ENCODE measurements around the gene MAN2B2. TPM values are rescaled to one million over a fixed set of nuclear protein-coding genes. Genes with fewer than 3 reads are reported as not detected.

MAN2B2 gene
- total and polyA plus RNA-seq, 9 of the 15 experiments (the other 6 are each of a cell fraction or from before 2014, with no cell fraction given) = 0.21 to 8.8 (median 3.7) TPM

DNA sequence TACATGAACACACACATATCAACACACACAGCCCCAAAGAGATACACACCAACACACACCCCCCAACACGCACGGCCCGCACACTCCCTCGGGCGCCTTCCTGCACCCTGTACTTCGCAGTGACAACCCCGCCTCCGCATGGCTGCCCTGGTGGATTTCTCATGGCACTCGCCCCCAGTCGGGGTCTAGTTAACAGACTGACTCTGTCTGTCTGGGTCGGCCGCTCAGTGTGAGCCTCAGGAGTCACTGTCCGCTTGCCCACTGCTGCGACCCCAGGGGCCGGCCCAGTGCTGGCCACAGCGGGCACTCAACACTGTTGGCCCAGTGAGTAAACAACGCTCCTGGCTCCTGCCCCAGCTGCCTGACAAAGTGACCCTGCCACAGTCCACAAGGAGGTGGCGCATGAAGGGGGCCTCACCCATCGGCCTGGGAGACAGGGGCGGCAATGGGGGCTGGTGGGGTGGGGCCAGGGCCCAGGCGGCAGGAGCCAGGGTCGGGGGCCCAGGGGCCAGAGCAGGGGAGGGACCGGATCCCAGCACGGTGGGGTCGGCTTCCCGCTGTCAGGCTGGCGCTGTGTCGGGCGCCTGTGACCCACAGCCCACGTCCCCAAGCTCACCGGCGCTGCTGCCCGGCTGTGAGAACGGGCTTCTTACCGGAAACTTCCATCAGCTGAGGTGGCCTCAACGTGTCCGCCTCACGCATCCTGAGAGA, 40.2 kb upstream of the MAN2B2 start:
- in situ Hi-C loops (cut with MboI) (no loop called here), intact Hi-C loops (cut with micrococcal nuclease) (no loop called here)
- no TSS peak for BruUV-seq (replicated peaks)
- no peak for FAIRE-seq
- ChIA-PET POLR2A (interaction anchor here (0.5 to 1.0 kb wide), 3 partner anchors 11 to 483 kb away, joined by 3 read pairs; no protein-coding TSS in a partner anchor), CTCF (ENCODE audit: low intra/inter-chr PET ratio) (no interaction called here)
- Histone ChIP-seq H3K9ac (ENCODE audit: insufficient read depth in 1 of 2, low read depth in 2 of 2, low read length in 2 of 2) (no peak overlapping the region), H2AFZ (ENCODE audit: low read depth, low read length) (no peak overlapping the region), H3K27me3 (ENCODE audit: control insufficient read depth in 2 of 2, insufficient read depth in 2 of 2, low read length in 2 of 2) (peaks cover 45 to 86% of the 10 kb centered on the region in 2 experiments; a peak in 4 of 5 replicates), H3K4me1 (replicated peaks in 1 of 2; ENCODE audit: control insufficient read depth in 2 of 2, insufficient read depth in 2 of 2, low read length in 2 of 2) (peaks cover 0 to 13% of the 10 kb centered on the region in 2 experiments; a peak in 2 of 5 replicates), H3K4me3 (no peak overlapping the region), H3K27ac (ENCODE audit: extremely low read depth, low read depth, low read length) (no peak overlapping the region), H4K20me1 (replicated peaks; ENCODE audit: control insufficient read depth, insufficient read depth, low read length) (0 out of 2 replicates have a peak, but pooled peaks cover 3% of the 10 kb centered on the region), H3K36me3 (ENCODE audit: control insufficient read depth, insufficient read depth, low read length) (no peaks in the 10 kb centered on the region), H3K4me2 (ENCODE audit: insufficient read depth, low read length) (no peak overlapping the region), H3K79me2 (ENCODE audit: control insufficient read depth, insufficient read depth, low read length) (no peaks in the 10 kb centered on the region), H3K9me1 (ENCODE audit: control insufficient read depth, insufficient read depth, low read length) (no peaks in the 10 kb centered on the region), H3K9me3 (replicated peaks; ENCODE audit: control insufficient read depth, insufficient read depth, low read depth, low read length) (no peaks in the 10 kb centered on the region; the same call in 1 of the 2 replicates)
- ATAC-seq = no peak
- WGBS (ENCODE audit: insufficient coverage, low coverage, missing lambda C conversion rate) = 28% methylated on average over 28 of the region's 38 CpGs
- no peak for DNase-seq (ENCODE audit: extremely low read depth in 1 of 4, low spot score in 3 of 4)
- TF ChIP-seq DIDO1 (tag; IDR thresholded peaks at IDR 0.05; ENCODE audit: low read depth) = no peak
- TF ChIP-seq E2F3 (CRISPR knock-in tag; IDR thresholded peaks at IDR 0.05) = no peak
- TF ChIP-seq ZNF24 (IDR thresholded peaks at IDR 0.05) = no peak
- no peak for TF ChIP-seq ZNF76 (CRISPR knock-in tag; IDR thresholded peaks at IDR 0.05; ENCODE audit: borderline replicate concordance)
- no peak for TF ChIP-seq NCOA6 (IDR thresholded peaks at IDR 0.05)
- TF ChIP-seq, protein P1, sequence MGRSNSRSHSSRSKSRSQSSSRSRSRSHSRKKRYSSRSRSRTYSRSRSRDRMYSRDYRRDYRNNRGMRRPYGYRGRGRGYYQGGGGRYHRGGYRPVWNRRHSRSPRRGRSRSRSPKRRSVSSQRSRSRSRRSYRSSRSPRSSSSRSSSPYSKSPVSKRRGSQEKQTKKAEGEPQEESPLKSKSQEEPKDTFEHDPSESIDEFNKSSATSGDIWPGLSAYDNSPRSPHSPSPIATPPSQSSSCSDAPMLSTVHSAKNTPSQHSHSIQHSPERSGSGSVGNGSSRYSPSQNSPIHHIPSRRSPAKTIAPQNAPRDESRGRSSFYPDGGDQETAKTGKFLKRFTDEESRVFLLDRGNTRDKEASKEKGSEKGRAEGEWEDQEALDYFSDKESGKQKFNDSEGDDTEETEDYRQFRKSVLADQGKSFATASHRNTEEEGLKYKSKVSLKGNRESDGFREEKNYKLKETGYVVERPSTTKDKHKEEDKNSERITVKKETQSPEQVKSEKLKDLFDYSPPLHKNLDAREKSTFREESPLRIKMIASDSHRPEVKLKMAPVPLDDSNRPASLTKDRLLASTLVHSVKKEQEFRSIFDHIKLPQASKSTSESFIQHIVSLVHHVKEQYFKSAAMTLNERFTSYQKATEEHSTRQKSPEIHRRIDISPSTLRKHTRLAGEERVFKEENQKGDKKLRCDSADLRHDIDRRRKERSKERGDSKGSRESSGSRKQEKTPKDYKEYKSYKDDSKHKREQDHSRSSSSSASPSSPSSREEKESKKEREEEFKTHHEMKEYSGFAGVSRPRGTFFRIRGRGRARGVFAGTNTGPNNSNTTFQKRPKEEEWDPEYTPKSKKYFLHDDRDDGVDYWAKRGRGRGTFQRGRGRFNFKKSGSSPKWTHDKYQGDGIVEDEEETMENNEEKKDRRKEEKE (IDR thresholded peaks at IDR 0.05; ENCODE audit: borderline replicate concordance in 1 of 2, control insufficient read depth in 1 of 2, low read depth in 2 of 2, low read length in 1 of 2) = no peak
- TF ChIP-seq, protein P2, sequence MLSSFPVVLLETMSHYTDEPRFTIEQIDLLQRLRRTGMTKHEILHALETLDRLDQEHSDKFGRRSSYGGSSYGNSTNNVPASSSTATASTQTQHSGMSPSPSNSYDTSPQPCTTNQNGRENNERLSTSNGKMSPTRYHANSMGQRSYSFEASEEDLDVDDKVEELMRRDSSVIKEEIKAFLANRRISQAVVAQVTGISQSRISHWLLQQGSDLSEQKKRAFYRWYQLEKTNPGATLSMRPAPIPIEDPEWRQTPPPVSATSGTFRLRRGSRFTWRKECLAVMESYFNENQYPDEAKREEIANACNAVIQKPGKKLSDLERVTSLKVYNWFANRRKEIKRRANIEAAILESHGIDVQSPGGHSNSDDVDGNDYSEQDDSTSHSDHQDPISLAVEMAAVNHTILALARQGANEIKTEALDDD (IDR thresholded peaks at IDR 0.05) = no peak
- TF ChIP-seq, protein P3, sequence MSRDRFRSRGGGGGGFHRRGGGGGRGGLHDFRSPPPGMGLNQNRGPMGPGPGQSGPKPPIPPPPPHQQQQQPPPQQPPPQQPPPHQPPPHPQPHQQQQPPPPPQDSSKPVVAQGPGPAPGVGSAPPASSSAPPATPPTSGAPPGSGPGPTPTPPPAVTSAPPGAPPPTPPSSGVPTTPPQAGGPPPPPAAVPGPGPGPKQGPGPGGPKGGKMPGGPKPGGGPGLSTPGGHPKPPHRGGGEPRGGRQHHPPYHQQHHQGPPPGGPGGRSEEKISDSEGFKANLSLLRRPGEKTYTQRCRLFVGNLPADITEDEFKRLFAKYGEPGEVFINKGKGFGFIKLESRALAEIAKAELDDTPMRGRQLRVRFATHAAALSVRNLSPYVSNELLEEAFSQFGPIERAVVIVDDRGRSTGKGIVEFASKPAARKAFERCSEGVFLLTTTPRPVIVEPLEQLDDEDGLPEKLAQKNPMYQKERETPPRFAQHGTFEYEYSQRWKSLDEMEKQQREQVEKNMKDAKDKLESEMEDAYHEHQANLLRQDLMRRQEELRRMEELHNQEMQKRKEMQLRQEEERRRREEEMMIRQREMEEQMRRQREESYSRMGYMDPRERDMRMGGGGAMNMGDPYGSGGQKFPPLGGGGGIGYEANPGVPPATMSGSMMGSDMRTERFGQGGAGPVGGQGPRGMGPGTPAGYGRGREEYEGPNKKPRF (IDR thresholded peaks at IDR 0.05; ENCODE audit: low read depth, low read length) = no peak
- TF ChIP-seq HDAC8 (tag; IDR thresholded peaks at IDR 0.05) = no peak
- TF ChIP-seq SRSF1 (IDR thresholded peaks at IDR 0.05; ENCODE audit: low read depth, low read length) = no peak
- no peak for TF ChIP-seq RHOXF2B (CRISPR knock-in tag; conservative IDR thresholded peaks at IDR 0.05)
- no peak for TF ChIP-seq MTA1 (IDR thresholded peaks at IDR 0.05; ENCODE audit: borderline replicate concordance)
- TF ChIP-seq TEAD1 (CRISPR knock-in tag; IDR thresholded peaks at IDR 0.05) = no peak
- no peak for TF ChIP-seq TAL1 (IDR thresholded peaks at IDR 0.05)
- TF ChIP-seq, protein P4, sequence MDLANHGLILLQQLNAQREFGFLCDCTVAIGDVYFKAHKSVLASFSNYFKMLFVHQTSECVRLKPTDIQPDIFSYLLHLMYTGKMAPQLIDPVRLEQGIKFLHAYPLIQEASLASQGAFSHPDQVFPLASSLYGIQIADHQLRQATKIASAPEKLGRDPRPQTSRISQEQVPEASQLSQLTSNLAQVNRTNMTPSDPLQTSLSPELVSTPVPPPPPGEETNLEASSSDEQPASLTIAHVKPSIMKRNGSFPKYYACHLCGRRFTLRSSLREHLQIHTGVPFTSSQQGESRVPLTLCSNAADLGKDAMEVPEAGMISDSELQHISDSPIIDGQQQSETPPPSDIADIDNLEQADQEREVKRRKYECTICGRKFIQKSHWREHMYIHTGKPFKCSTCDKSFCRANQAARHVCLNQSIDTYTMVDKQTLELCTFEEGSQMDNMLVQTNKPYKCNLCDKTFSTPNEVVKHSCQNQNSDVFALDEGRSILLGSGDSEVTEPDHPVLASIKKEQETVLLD (IDR thresholded peaks at IDR 0.05) = no peak

Data from K562 (cell line).